Thyroid gland (tissue), 4 donors: ENCODE results near the gene PLEKHA4. TPM values are rescaled to one million over a fixed set of nuclear protein-coding genes. Genes with fewer than 3 reads are reported as not detected.

Experiments used
- DNase-seq, 2 donors: peaks; one replicate each; pipeline ENCODE4 v3.0.0-alpha.2; 2019
- H3K27ac ChIP-seq, 3 donors: fragments of 200-600 bp; sonication (generic); 1 replicate in 2 of 3; 2 replicates in 1 of 3; pipeline ENCODE4 v1.5.1; 2016 to 2019; ENCODE audit warnings: mild to moderate bottlenecking in 1 of 3, moderate library complexity in 1 of 3
- H3K27me3 ChIP-seq: fragments of 200-600 bp; sonication (generic); one replicate; pipeline ENCODE4 v1.5.1; 2019
- H3K36me3 ChIP-seq, 2 donors: fragments of 200-600 bp; sonication (generic); one replicate each; pipeline ENCODE4 v1.5.1; 2016 to 2019
- H3K4me1 ChIP-seq, 2 donors: fragments of 200-600 bp; sonication (generic); one replicate each; pipeline ENCODE4 v1.5.1; 2017 to 2019
- H3K4me3 ChIP-seq, 3 donors: fragments of 200-600 bp; sonication (generic); replicated peaks in 1 of 3; 1 replicate in 2 of 3; 2 replicates in 1 of 3; pipeline ENCODE4 v1.5.1; 2016; ENCODE audit warnings: mild to moderate bottlenecking in 1 of 3
- H3K9me3 ChIP-seq: fragments of 200-600 bp; sonication (generic); one replicate; pipeline ENCODE4 v1.5.1; 2017
- CTCF ChIP-seq, 6 experiments: fragments of 200-600 bp in 3 of 6; fragments of 450-650 bp in 3 of 6; sonication (generic) in 3 of 6; IDR thresholded peaks; one replicate each; pipeline ENCODE4 v1.5.1; 2016 to 2019; ENCODE audit warnings: antibody characterized with exemption in 6 of 6, mild to moderate bottlenecking in 2 of 6, inconsistent platforms in 1 of 6, moderate library complexity in 1 of 6
- POLR2A ChIP-seq, 2 donors: fragments of 450-650 bp; IDR thresholded peaks; one replicate each; pipeline ENCODE4 v1.6.1; 2017; ENCODE audit warnings: antibody characterized with exemption in 2 of 2, mild to moderate bottlenecking in 2 of 2, moderate library complexity in 1 of 2
- WGBS, 2 donors: methylation state at CpG; one replicate each; pipeline ENCODE4 v1.1.5; 2017; 5-methylcytosine and 5-hydroxymethylcytosine counted together
- intact Hi-C: fragments of 100-400 bp; cut with DNase I; formaldehyde crosslinking; loops from one replicate; pipeline ENCODE4 v1.15.1; 2023
- total RNA-seq, 4 donors: library from RNA; depleted of rRNA; stranded (reverse); fragments of >200 nt; gene quantifications; one replicate each; pipeline ENCODE4 v1.2.3, GENCODE V29; 2016

Gene PLEKHA4
- total RNA-seq, 4 donors from 2014 or later = 15.2 to 21.8 (median 19.0) TPM

- peaks cover 25 to 29% of the 10 kb centered on the region in 2 donors for H3K4me1 ChIP-seq
- H3K36me3 ChIP-seq = no peaks in the 10 kb centered on the region
- H3K27ac ChIP-seq = peak overlapping the region; percentile 86 to 93 (median 88)
- intact Hi-C loops = no loop called here
- peak overlapping the region in 1 of 3 donors; percentile 60 for H3K4me3 ChIP-seq
- 12 to 20% methylated on average over 26 to 36 of the region's 39 CpGs for WGBS, 2 donors
- peak; percentile 93 to 94 for DNase-seq
- no peaks in the 10 kb centered on the region for H3K27me3 ChIP-seq
- no peaks in the 10 kb centered on the region for H3K9me3 ChIP-seq
- TF ChIP-seq CTCF (IDR thresholded peaks at IDR 0.05) = no peak
- TF ChIP-seq POLR2A (IDR thresholded peaks at IDR 0.05) = peak in 1 of 2 donors; percentile 79
Measured at GRCh38 chr19:48812094-48812929, 56.1 kb downstream of the PLEKHA4 start.

- no peak for DNase-seq
- 19 to 26% methylated on average over 7 of the region's 7 CpGs for WGBS, 2 donors
- H3K27ac ChIP-seq = peak overlapping the region; percentile 86 to 93 (median 88)
- H3K36me3 ChIP-seq = no peaks in the 10 kb centered on the region
- H3K4me3 ChIP-seq = peak overlapping the region in 1 of 3 donors; percentile 60
- no peaks in the 10 kb centered on the region for H3K27me3 ChIP-seq
- intact Hi-C loops = no loop called here
- peaks cover 12 to 18% of the 10 kb centered on the region in 2 donors for H3K4me1 ChIP-seq
- H3K9me3 ChIP-seq = no peaks in the 10 kb centered on the region
- TF ChIP-seq CTCF (IDR thresholded peaks at IDR 0.05) (no peak), POLR2A (IDR thresholded peaks at IDR 0.05) (no peak)
Measured at GRCh38 chr19:48810151-48810550, 58.3 kb downstream of the PLEKHA4 start.

- no peak for DNase-seq
- no peaks in the 10 kb centered on the region for H3K27me3 ChIP-seq
- intact Hi-C loops = no loop called here
- 88 to 93% methylated on average over 10 to 13 of the region's 13 CpGs for whole genome bisulfite sequencing, 2 donors
- no peak for TF ChIP-seq POLR2A (IDR thresholded peaks at IDR 0.05)
- TF ChIP-seq CTCF (IDR thresholded peaks at IDR 0.05) = no peak
- H3K27ac ChIP-seq = no peak overlapping the region
- no peaks in the 10 kb centered on the region for H3K36me3 ChIP-seq
- H3K4me3 ChIP-seq = no peak overlapping the region
- H3K9me3 ChIP-seq = no peaks in the 10 kb centered on the region
- H3K4me1 ChIP-seq = peaks cover 12 to 18% of the 10 kb centered on the region in 2 donors
Measured at GRCh38 chr19:48807590-48808308, 60.7 kb downstream of the PLEKHA4 start.

GRCh38 chr19:48806818-48807589, 61.4 kb downstream of the PLEKHA4 start:
- intact Hi-C loops = no loop called here
- H3K4me1 ChIP-seq = peaks cover 12 to 15% of the 10 kb centered on the region in 2 donors
- no peak overlapping the region for H3K4me3 ChIP-seq
- H3K27ac ChIP-seq = no peak overlapping the region
- TF ChIP-seq CTCF (IDR thresholded peaks at IDR 0.05) (no peak), POLR2A (IDR thresholded peaks at IDR 0.05) (no peak)
- H3K36me3 ChIP-seq = no peaks in the 10 kb centered on the region
- no peak for DNase-seq
- 80 to 84% methylated on average over 12 to 17 of the region's 17 CpGs for WGBS, 2 donors
- no peaks in the 10 kb centered on the region for H3K9me3 ChIP-seq
- no peaks in the 10 kb centered on the region for H3K27me3 ChIP-seq
